ENCODE results near the gene CWF19L2. TPM values are rescaled to one million over a fixed set of nuclear protein-coding genes. Genes with fewer than 3 reads are reported as not detected.
"Not testable (repeated sequence)": the region's sequence is repeated elsewhere in the genome, so short reads cannot be mapped to it uniquely, and the experiment has no call there.

The CWF19L2 gene
- total RNA-seq: 14.6 and 14.8 TPM in 2 replicates

GRCh38 chr11:107457558-107458271 is at the start of gene CWF19L2:
Gene CWF19L2, minus strand, starts transcription at chr11:107457825. Its CDS starts 9 bp downstream, at chr11:107457816.
- Mint-ChIP-seq H3K4me1 (ENCODE audit: low read depth) (peaks cover 19% of the 10 kb centered on the region), H3K27me3 (ENCODE audit: low read depth) (no peaks in the 10 kb centered on the region), H3K27ac (peak within 1 kb of the TSS; percentile 87), H3K4me3 (ENCODE audit: low read depth) (peak within 1 kb of the TSS; percentile 93), H3K9me3 (no peaks in the 10 kb centered on the region), H3K36me3 (ENCODE audit: low read depth) (peaks cover 13% of the 10 kb centered on the region)
- intact Hi-C loops (cut with micrococcal nuclease): loop anchor here (1.0 to 2.0 kb wide), 2 partner anchors 107 to 401 kb away; partner anchors contain the start of genes ALKBH8 and SLC35F2
- DNase-seq (ENCODE audit: low spot score): peak; percentile 86

- no peak for DNase-seq (ENCODE audit: low spot score)
- Mint-ChIP-seq H3K4me3 (ENCODE audit: low read depth) (no peak overlapping the region), H3K27me3 (ENCODE audit: low read depth) (no peaks in the 10 kb centered on the region), H3K4me1 (ENCODE audit: low read depth) (no peaks in the 10 kb centered on the region), H3K27ac (no peak overlapping the region), H3K9me3 (peaks cover 15% of the 10 kb centered on the region), H3K36me3 (ENCODE audit: low read depth) (peaks cover 45% of the 10 kb centered on the region)
- intact Hi-C loops (cut with micrococcal nuclease): no loop called here
These were observed 48.1 kb upstream of the CWF19L2 start for GRCh38 chr11:107505647-107506225.

GRCh38 chr11:107504981-107505380 is 47.4 kb upstream of the CWF19L2 start:
- Mint-ChIP-seq H3K4me3 (ENCODE audit: low read depth) (no peak overlapping the region), H3K27ac (no peak overlapping the region), H3K4me1 (ENCODE audit: low read depth) (no peaks in the 10 kb centered on the region), H3K27me3 (ENCODE audit: low read depth) (no peaks in the 10 kb centered on the region), H3K36me3 (ENCODE audit: low read depth) (peaks cover 45% of the 10 kb centered on the region), H3K9me3 (peaks cover 15% of the 10 kb centered on the region)
- DNase-seq (ENCODE audit: low spot score): no peak
- intact Hi-C loops (cut with micrococcal nuclease): no loop called here

- H3K4me1 Mint-ChIP-seq (ENCODE audit: low read depth): no peaks in the 10 kb centered on the region
- intact Hi-C loops (cut with micrococcal nuclease): no loop called here
- H3K27ac Mint-ChIP-seq: no peak overlapping the region
- peaks cover 15% of the 10 kb centered on the region for H3K9me3 Mint-ChIP-seq
- peaks cover 45% of the 10 kb centered on the region for H3K36me3 Mint-ChIP-seq (ENCODE audit: low read depth)
- no peaks in the 10 kb centered on the region for H3K27me3 Mint-ChIP-seq (ENCODE audit: low read depth)
- DNase-seq (ENCODE audit: low spot score): no peak
- no peak overlapping the region for H3K4me3 Mint-ChIP-seq (ENCODE audit: low read depth)
These were observed 44.1 kb upstream of the CWF19L2 start for GRCh38 chr11:107501713-107502112.

- peaks cover 14% of the 10 kb centered on the region for H3K36me3 Mint-ChIP-seq (ENCODE audit: low read depth)
- H3K4me3 Mint-ChIP-seq (ENCODE audit: low read depth); H3K4me1 Mint-ChIP-seq (ENCODE audit: low read depth); intact Hi-C loops (cut with micrococcal nuclease); H3K27me3 Mint-ChIP-seq (ENCODE audit: low read depth); H3K27ac Mint-ChIP-seq; DNase-seq (ENCODE audit: low spot score); H3K9me3 Mint-ChIP-seq: not testable (repeated sequence)
These were observed 39.7 kb upstream of the CWF19L2 start for GRCh38 chr11:107497371-107497770.

GRCh38 chr11:107496011-107496410 is 38.4 kb upstream of the CWF19L2 start:
- Mint-ChIP-seq H3K27ac (no peak overlapping the region), H3K4me3 (ENCODE audit: low read depth) (no peak overlapping the region), H3K4me1 (ENCODE audit: low read depth) (no peaks in the 10 kb centered on the region), H3K36me3 (ENCODE audit: low read depth) (peaks cover 3% of the 10 kb centered on the region), H3K9me3 (no peaks in the 10 kb centered on the region), H3K27me3 (ENCODE audit: low read depth) (no peaks in the 10 kb centered on the region)
- intact Hi-C loops (cut with micrococcal nuclease): no loop called here
- no peak for DNase-seq (ENCODE audit: low spot score)

- no peaks in the 10 kb centered on the region for H3K4me1 Mint-ChIP-seq (ENCODE audit: low read depth)
- intact Hi-C loops (cut with micrococcal nuclease): no loop called here
- no peaks in the 10 kb centered on the region for H3K36me3 Mint-ChIP-seq (ENCODE audit: low read depth)
- no peak overlapping the region for H3K27ac Mint-ChIP-seq
- H3K4me3 Mint-ChIP-seq (ENCODE audit: low read depth): no peak overlapping the region
- DNase-seq (ENCODE audit: low spot score): no peak
- no peaks in the 10 kb centered on the region for H3K27me3 Mint-ChIP-seq (ENCODE audit: low read depth)
- H3K9me3 Mint-ChIP-seq: no peaks in the 10 kb centered on the region
These were observed 36.4 kb upstream of the CWF19L2 start for GRCh38 chr11:107494055-107494454.

- Mint-ChIP-seq H3K9me3 (no peaks in the 10 kb centered on the region), H3K27ac (no peak overlapping the region), H3K27me3 (ENCODE audit: low read depth) (peaks cover 3% of the 10 kb centered on the region), H3K4me3 (ENCODE audit: low read depth) (no peak overlapping the region), H3K36me3 (ENCODE audit: low read depth) (no peaks in the 10 kb centered on the region), H3K4me1 (ENCODE audit: low read depth) (no peaks in the 10 kb centered on the region)
- no peak for DNase-seq (ENCODE audit: low spot score)
- intact Hi-C loops (cut with micrococcal nuclease): no loop called here
These were observed 35.5 kb upstream of the CWF19L2 start for GRCh38 chr11:107493117-107493516.

- Mint-ChIP-seq H3K36me3 (ENCODE audit: low read depth) (no peaks in the 10 kb centered on the region), H3K27me3 (ENCODE audit: low read depth) (peaks cover 3% of the 10 kb centered on the region), H3K4me1 (ENCODE audit: low read depth) (no peaks in the 10 kb centered on the region), H3K4me3 (ENCODE audit: low read depth) (no peak overlapping the region), H3K27ac (no peak overlapping the region), H3K9me3 (no peaks in the 10 kb centered on the region)
- DNase-seq (ENCODE audit: low spot score): no peak
- intact Hi-C loops (cut with micrococcal nuclease): no loop called here
These were observed 33.2 kb upstream of the CWF19L2 start for GRCh38 chr11:107490836-107491235.

GRCh38 chr11:107482234-107482633 is 24.6 kb upstream of the CWF19L2 start:
- Mint-ChIP-seq H3K4me1 (ENCODE audit: low read depth) (no peaks in the 10 kb centered on the region), H3K27me3 (ENCODE audit: low read depth) (no peaks in the 10 kb centered on the region), H3K4me3 (ENCODE audit: low read depth) (no peak overlapping the region), H3K27ac (no peak overlapping the region), H3K36me3 (ENCODE audit: low read depth) (no peaks in the 10 kb centered on the region), H3K9me3 (no peaks in the 10 kb centered on the region)
- intact Hi-C loops (cut with micrococcal nuclease): no loop called here
- no peak for DNase-seq (ENCODE audit: low spot score)

GRCh38 chr11:107478922-107479321 is 21.3 kb upstream of the CWF19L2 start:
- Mint-ChIP-seq H3K36me3 (ENCODE audit: low read depth) (no peaks in the 10 kb centered on the region), H3K27me3 (ENCODE audit: low read depth) (peaks cover 14% of the 10 kb centered on the region), H3K4me3 (ENCODE audit: low read depth) (no peak overlapping the region), H3K9me3 (no peaks in the 10 kb centered on the region), H3K27ac (no peak overlapping the region), H3K4me1 (ENCODE audit: low read depth) (no peaks in the 10 kb centered on the region)
- intact Hi-C loops (cut with micrococcal nuclease): no loop called here
- no peak for DNase-seq (ENCODE audit: low spot score)

- Mint-ChIP-seq H3K27me3 (ENCODE audit: low read depth) (peaks cover 14% of the 10 kb centered on the region), H3K4me3 (ENCODE audit: low read depth) (no peak overlapping the region), H3K4me1 (ENCODE audit: low read depth) (no peaks in the 10 kb centered on the region), H3K27ac (no peak overlapping the region), H3K36me3 (ENCODE audit: low read depth) (no peaks in the 10 kb centered on the region), H3K9me3 (no peaks in the 10 kb centered on the region)
- no peak for DNase-seq (ENCODE audit: low spot score)
- intact Hi-C loops (cut with micrococcal nuclease): no loop called here
These were observed 20.2 kb upstream of the CWF19L2 start for GRCh38 chr11:107477820-107478219.

GRCh38 chr11:107473792-107474191 is 16.2 kb upstream of the CWF19L2 start:
- no peaks in the 10 kb centered on the region for H3K36me3 Mint-ChIP-seq (ENCODE audit: low read depth)
- H3K4me3 Mint-ChIP-seq (ENCODE audit: low read depth): no peak overlapping the region
- no peaks in the 10 kb centered on the region for H3K4me1 Mint-ChIP-seq (ENCODE audit: low read depth)
- intact Hi-C loops (cut with micrococcal nuclease): no loop called here
- H3K27me3 Mint-ChIP-seq (ENCODE audit: low read depth): peaks cover 14% of the 10 kb centered on the region
- DNase-seq (ENCODE audit: low spot score): no peak
- H3K9me3 Mint-ChIP-seq: no peaks in the 10 kb centered on the region
- no peak overlapping the region for H3K27ac Mint-ChIP-seq
